Measurements from ENCODE around the gene IGSF1.

DNA sequence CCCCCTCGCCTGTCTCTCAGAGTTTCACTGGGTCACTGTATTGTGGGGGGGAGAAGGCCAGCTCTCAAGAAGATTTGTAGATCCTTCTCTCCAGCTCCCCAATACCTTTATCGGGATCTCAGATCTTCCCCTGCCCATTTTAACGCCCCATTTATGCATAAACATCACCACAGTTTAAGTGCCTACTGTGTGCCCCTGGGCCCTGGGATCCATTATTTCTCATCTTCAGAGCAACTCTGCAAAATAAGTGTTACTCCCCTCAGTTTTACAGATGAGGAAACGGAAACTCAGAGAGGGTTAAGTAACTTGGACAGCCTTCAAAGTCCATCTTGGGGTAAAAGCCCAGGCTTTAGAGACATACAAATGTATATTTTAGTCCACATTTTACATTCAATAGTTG is 421 bp upstream of the IGSF1 start:
- TF ChIP-seq POLR2AphosphoS5 (IDR thresholded peaks at IDR 0.05; ENCODE audit: low read depth, low read length) (no peak), POLR2A (IDR thresholded peaks at IDR 0.05; ENCODE audit: low read depth, low read length) (no peak)
